WTC11 (cell line): ENCODE results near the gene ALDOA. TPM values are rescaled to one million over a fixed set of nuclear protein-coding genes. Genes with fewer than 3 reads are reported as not detected.
A peak's percentile ranks its signal among the peaks of the same experiment; 100 is the strongest.
"Not testable (repeated sequence)": the region's sequence is repeated elsewhere in the genome, so short reads cannot be mapped to it uniquely, and the experiment has no call there.

ENCODE experiments used
- ATAC-seq: fragments of 200-7000 bp; cut with Tn5 transposase; 2 replicates; pipeline ENCODE4 v1.10.0; 2021; ENCODE audit warnings: mild to moderate bottlenecking, moderate library complexity
- CTCF ChIA-PET: fragments of 300-600 bp; sonication (Branson Sonifier 250); formaldehyde crosslinking; loops from one replicate; lab custom pipeline; 2021; ENCODE audit warnings: antibody characterized with exemption; lab: Charles Lee
- POLR2A ChIA-PET: fragments of 350-600 bp; sonication (Branson Sonifier 250); formaldehyde crosslinking; loops from one replicate; lab custom pipeline; 2021; ENCODE audit warnings: antibody characterized with exemption; lab: Charles Lee
- DNase-seq: peaks from one replicate; pipeline ENCODE4 v3.0.0; 2021; ENCODE audit warnings: low spot score
- H3K27ac Mint-ChIP-seq: 2 replicates; pipeline ENCODE4 v1.8.0; 2021; ENCODE audit warnings: mixed read lengths
- H3K27me3 Mint-ChIP-seq: 2 replicates; pipeline ENCODE4 v1.8.0; 2021; ENCODE audit warnings: low read depth, mild to moderate bottlenecking, moderate library complexity, mixed read lengths
- H3K36me3 Mint-ChIP-seq: 2 replicates; pipeline ENCODE4 v1.8.0; 2021; ENCODE audit warnings: mixed read lengths
- H3K4me1 Mint-ChIP-seq: 2 replicates; pipeline ENCODE4 v1.8.0; 2022; ENCODE audit warnings: mixed read lengths
- H3K4me3 Mint-ChIP-seq: 2 replicates; pipeline ENCODE4 v1.8.0; 2021; ENCODE audit warnings: mild to moderate bottlenecking, moderate library complexity, mixed read lengths
- H3K9me3 Mint-ChIP-seq: 2 replicates; pipeline ENCODE4 v1.8.0; 2021; ENCODE audit warnings: mixed read lengths
- ATF2 ChIP-seq: sonication (generic); formaldehyde crosslinking; IDR thresholded peaks from 2 replicates; pipeline ENCODE4 v1.8.1; 2022; ENCODE audit warnings: low read depth, missing genetic modification reagents, borderline replicate concordance
- CBFB ChIP-seq: sonication (generic); formaldehyde crosslinking; IDR thresholded peaks from 2 replicates; pipeline ENCODE4 v1.8.1; 2022; ENCODE audit warnings: mild to moderate bottlenecking, low read depth, missing genetic modification reagents
- CREM ChIP-seq: sonication (generic); formaldehyde crosslinking; IDR thresholded peaks from 2 replicates; pipeline ENCODE4 v1.8.1; 2022; ENCODE audit warnings: mild to moderate bottlenecking, missing genetic modification reagents, moderate library complexity
- CTCF ChIP-seq: fragments of 200-600 bp; IDR thresholded peaks from 2 replicates; pipeline ENCODE4 v1.8.0; 2022; ENCODE audit warnings: antibody characterized with exemption
- ELF4 ChIP-seq: sonication (generic); formaldehyde crosslinking; IDR thresholded peaks from 2 replicates; pipeline ENCODE4 v1.8.1; 2022; ENCODE audit warnings: low read depth, mild to moderate bottlenecking, moderate library complexity, missing genetic modification reagents
- HMGXB4 ChIP-seq: sonication (generic); formaldehyde crosslinking; IDR thresholded peaks from 2 replicates; pipeline ENCODE4 v1.8.1; 2023; ENCODE audit warnings: mild to moderate bottlenecking, moderate library complexity, missing genetic modification reagents
- IRF1 ChIP-seq: sonication (generic); formaldehyde crosslinking; IDR thresholded peaks from 2 replicates; pipeline ENCODE4 v1.8.0; 2023; ENCODE audit warnings: missing genetic modification reagents
- MAX ChIP-seq: sonication (generic); formaldehyde crosslinking; IDR thresholded peaks from 2 replicates; pipeline ENCODE4 v1.8.0; 2022; ENCODE audit warnings: mild to moderate bottlenecking, missing genetic modification reagents
- NFYB ChIP-seq: sonication (generic); formaldehyde crosslinking; conservative IDR thresholded peaks from 2 replicates; pipeline ENCODE4 v1.8.0; 2022; ENCODE audit warnings: low read depth, missing genetic modification reagents
- ZNF121 ChIP-seq: sonication (generic); formaldehyde crosslinking; IDR thresholded peaks from 2 replicates; pipeline ENCODE4 v1.8.0; 2023; ENCODE audit warnings: missing genetic modification reagents
- total RNA-seq: library from RNA; stranded (reverse); gene quantifications from 3 replicates; pipeline ENCODE4 v1.2.3, GENCODE V29; 2021

ALDOA gene
- total RNA-seq, 1 experiment from 2014 or later = 1,537 TPM

- peaks cover 4% of the 10 kb centered on the region; the same call in 1 of the 2 replicates for H3K9me3 Mint-ChIP-seq
- H3K4me1 Mint-ChIP-seq = peaks cover 35% of the 10 kb centered on the region
- H3K4me3 Mint-ChIP-seq = peak overlapping the region; percentile 79
- H3K27me3 Mint-ChIP-seq = peaks cover 50% of the 10 kb centered on the region
- H3K36me3 Mint-ChIP-seq = no peaks in the 10 kb centered on the region
- ATAC-seq = peak; percentile 55
- ChIA-PET POLR2A (interaction anchor here (0.5 to 1.5 kb wide), 8 partner anchors 9 to 618 kb away, joined by 3 to 7 read pairs (median 3); partner anchors contain the start of genes ALDOA, KIF22 and PRR14), CTCF (interaction anchor here (0.5 to 3.6 kb wide), 78 partner anchors 9 to 610 kb away, joined by 3 to 79 read pairs (median 7); partner anchors contain the start of genes ALDOA, ASPHD1, C16orf92 and CD2BP2)
- H3K27ac Mint-ChIP-seq = no peak overlapping the region
- peak; percentile 86 for DNase-seq
- TF ChIP-seq HMGXB4 (CRISPR knock-in tag) (0 out of 2 replicates have a peak, but pooled peaks have one; percentile 42), MAX (CRISPR knock-in tag) (no peak), CTCF (peak; percentile 89), NFYB (CRISPR knock-in tag) (no peak)
- TF ChIP-seq, all 79 proteins: peak for 2
Observed at GRCh38 chr16:30032083-30032819, 33.3 kb upstream of the ALDOA start.

- TF ChIP-seq ZNF121 (no peak), CBFB (CRISPR knock-in tag) (no peak), CREM (CRISPR knock-in tag) (no peak)
- DNase-seq (no peak), ATAC-seq (no peak)
- CTCF ChIA-PET = interaction anchor here (0.7 to 3.6 kb wide), 12 partner anchors 10 to 248 kb away, joined by 3 to 37 read pairs (median 14); partner anchors contain the start of genes ALDOA, MVP and PAGR1
- Mint-ChIP-seq H3K9me3 (peaks cover 4% of the 10 kb centered on the region; the same call in 1 of the 2 replicates), H3K4me1 (peaks cover 26% of the 10 kb centered on the region), H3K4me3 (no peak overlapping the region), H3K27me3 (peaks cover 59% of the 10 kb centered on the region), H3K27ac (no peak overlapping the region), H3K36me3 (no peaks in the 10 kb centered on the region)
- POLR2A ChIA-PET = no interaction called here
Observed at GRCh38 chr16:30033270-30033669, 32.3 kb upstream of the ALDOA start.

- ATAC-seq (no peak), DNase-seq (no peak)
- Mint-ChIP-seq H3K9me3 (peaks cover 4% of the 10 kb centered on the region; the same call in 1 of the 2 replicates), H3K27me3 (peaks cover 43% of the 10 kb centered on the region), H3K4me3 (no peak overlapping the region), H3K4me1 (no peaks in the 10 kb centered on the region), H3K27ac (no peak overlapping the region), H3K36me3 (no peaks in the 10 kb centered on the region)
- no peak for TF ChIP-seq ELF4 (CRISPR knock-in tag)
- TF ChIP-seq IRF1 (CRISPR knock-in tag) = no peak
- TF ChIP-seq ATF2 (CRISPR knock-in tag) = no peak
- TF ChIP-seq CBFB (CRISPR knock-in tag) = no peak
- ChIA-PET POLR2A (no interaction called here), CTCF (interaction anchor here (1.1 kb wide), 1 partner anchor 15 kb away, joined by 6 read pairs; no protein-coding TSS in a partner anchor)
Observed at GRCh38 chr16:30040221-30040620, 25.3 kb upstream of the ALDOA start.

GRCh38 chr16:30040690-30041089, 24.9 kb upstream of the ALDOA start:
- H3K36me3 Mint-ChIP-seq, DNase-seq, POLR2A ChIA-PET, H3K4me1 Mint-ChIP-seq, H3K27ac Mint-ChIP-seq, H3K4me3 Mint-ChIP-seq, ATAC-seq, H3K9me3 Mint-ChIP-seq: not testable (repeated sequence)
- CTCF ChIA-PET = interaction anchor here (0.6 to 4.6 kb wide), 6 partner anchors 9 to 909 kb away, joined by 3 to 31 read pairs (median 4); partner anchors contain the start of genes TBX6 and TLCD3B
- H3K27me3 Mint-ChIP-seq = peaks cover 38% of the 10 kb centered on the region
